Stimulated activated CD4-positive, alpha-beta T cell treated with anti-CD3 and anti-CD28 coated beads, Interleukin-15, amount 100 ng/mL, for 24 hours (primary cell): ENCODE measurements around the gene RNFT2.
"Not testable (repeated sequence)": the region's sequence is repeated elsewhere in the genome, so short reads cannot be mapped to it uniquely, and the experiment has no call there.

Experiments
- DNase-seq: peaks from one replicate; pipeline ENCODE4 v3.0.0-alpha.2; 2020

Gene RNFT2

DNA sequence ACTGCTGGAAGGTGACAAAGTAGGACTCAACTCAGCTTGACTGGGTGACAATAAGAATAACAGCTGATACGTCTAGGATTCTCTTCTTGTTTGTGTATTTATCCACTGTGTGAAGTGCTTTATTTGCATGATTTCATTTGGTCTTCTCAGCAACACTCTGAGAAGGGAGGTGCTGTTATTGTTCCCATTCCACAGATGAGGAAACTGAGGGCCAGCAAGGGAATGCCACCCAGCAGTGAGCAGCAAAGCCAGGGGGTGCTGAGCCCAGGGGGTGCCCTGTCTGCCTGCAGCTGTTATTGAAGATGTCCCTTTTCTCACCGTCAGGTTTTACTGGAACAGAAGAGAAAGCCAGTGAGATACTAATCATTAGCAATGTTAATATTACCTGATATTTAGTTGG lies 62.8 kb downstream of the RNFT2 start:
- DNase-seq: no peak

GRCh38 chr12:116802018-116802417 lies 63.9 kb downstream of the RNFT2 start:
- no peak for DNase-seq

GRCh38 chr12:116803013-116803736 lies 65.1 kb downstream of the RNFT2 start:
- DNase-seq: no peak

DNA sequence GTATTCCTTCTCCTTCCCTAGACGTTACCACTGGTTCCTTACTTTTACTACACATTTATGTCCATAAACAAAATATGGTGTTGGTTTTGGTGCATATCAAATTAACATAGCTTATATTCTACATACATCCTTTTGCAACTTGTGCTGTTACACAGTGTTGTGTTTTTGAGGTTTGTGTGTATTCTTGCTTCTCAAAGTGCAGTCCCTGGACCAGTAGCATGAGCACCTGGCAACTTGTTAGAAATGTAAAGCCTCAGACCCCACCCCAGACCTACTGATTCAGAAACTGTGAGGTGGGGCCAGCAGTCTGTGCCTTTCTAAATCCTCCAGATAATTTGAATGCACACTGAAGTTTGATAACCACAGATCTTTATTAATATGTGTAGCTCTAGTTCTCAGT lies 65.9 kb downstream of the RNFT2 start:
- DNase-seq: no peak

DNA sequence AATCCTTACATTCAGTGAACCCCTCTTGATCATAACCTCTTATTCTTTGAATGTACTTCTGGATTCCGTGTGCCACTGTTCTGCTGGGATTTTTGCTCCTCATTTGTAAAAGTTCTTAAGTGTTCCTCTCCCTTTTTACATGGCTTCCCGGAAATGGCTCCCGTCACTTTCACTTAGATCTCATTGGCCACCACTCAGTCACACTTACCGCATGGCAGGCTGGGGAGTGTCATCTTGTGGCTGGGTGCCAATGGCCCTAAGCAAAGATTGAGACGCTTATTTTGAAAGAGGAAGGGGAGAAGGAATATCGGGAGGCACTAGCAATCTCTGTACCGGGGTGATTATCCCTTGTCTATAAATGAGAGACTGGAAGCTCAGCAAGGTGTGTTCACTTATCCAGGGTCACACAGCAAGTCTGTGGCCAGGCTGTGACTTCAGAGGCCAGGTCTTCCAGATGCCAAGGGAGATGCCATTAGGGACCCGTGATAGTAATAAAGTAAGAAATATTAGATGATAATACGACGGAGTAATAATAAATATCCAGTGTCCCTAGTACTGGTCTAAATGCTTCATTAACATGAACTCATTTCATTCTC lies 68.8 kb downstream of the RNFT2 start:
- DNase-seq: no peak

GRCh38 chr12:116807546-116807945 lies 69.4 kb downstream of the RNFT2 start:
- DNase-seq: no peak

DNA sequence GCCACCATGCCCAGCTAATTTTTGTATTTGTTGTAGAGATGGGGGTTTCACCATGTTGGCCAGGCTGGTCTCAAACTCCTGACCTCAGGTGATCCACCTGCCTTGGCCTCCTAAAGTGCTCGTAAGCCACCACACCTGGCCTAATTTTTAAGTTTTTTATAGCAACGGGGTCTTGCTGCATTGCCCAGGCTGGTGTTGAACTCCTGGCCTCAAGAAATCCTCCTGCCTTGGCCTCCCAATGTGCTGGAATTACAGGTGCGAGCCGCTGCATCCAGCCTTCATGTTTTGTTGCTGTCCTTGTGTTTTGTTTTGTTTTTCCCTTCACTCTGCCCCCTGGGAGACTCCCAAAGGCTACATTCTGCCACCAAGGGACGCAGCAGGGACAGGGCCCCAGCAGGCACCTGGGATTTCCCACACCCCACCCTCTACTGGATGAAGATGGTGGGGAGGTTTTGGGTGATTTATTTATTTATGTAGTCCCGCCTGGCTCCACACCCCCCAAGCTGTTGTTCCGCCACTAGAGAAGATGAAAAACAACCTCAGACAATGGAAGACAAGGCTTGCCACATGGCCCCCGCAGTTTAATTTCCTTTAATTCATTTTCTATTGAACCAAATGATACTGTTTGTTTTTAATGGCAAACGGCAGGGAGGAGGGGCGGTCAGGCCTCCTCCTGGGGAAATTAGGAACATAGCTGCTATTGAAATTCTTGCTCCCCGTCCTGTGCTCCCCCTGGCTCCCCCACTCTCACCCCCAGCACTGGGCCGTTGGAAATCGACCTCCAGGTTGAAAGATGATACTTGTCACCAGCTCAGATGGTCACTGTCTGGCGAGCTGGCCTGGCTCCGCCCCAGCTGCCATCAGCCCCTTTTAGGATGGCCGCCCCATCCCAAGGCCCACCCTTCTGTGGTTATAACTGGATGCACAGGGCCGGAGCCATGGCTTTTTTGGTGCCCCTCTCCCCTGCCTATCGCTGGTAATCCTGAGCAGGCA lies 70.3 kb downstream of the RNFT2 start:
- no peak for DNase-seq

DNA sequence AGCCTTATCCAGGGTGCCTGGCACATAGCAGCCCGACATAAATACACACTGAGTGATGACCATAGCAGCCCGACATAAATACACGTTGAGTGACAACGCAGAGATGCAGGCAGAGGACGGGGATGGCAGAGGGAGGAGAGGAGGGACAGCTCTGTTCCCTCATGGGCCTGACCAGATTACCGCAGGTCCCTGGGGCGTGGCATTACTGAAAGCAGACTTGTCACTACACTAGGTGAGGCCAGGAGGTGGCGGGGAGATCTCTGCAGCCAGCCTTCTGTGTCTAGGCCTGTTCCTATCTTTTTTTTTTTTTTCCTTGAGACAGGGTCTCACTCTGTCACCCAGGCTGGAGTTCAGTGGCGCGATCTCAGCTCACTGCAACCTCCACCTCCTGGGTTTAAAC lies 74.1 kb downstream of the RNFT2 start:
- no peak for DNase-seq

DNA sequence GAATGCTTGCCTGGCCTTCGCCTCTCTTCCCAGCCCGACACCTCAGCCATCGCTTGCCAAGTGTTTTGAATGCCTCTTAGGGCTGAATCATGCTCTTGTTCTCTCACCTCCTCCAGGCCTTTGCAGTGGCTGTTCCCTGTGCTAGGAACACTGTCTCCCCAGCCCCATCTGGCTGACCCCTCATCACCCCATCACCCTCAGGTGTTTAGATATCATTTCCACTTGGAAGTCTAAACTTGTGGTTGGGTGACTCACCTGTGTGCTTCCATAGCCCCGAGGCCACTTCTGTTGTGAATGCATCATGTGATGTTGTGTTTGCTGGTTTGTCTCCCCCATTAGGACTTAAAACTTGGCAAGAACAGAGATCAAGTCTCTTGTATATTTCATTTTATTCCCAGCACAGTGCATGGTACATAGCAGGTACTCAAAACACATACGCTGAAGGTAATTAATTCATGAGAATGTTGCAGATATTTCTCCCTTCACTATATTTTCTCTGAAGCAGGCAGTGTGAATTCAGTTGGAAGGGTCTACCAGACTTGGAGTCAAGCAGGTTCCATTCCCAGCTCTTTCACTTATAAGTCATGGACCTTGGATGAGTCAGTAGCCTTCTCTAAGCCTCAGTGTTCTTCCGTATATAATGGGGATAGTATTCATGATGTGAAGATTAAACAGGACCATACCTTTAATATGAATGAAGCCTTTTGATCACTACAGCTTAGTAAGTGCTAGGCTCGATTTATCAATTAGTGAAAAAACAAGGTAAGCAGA lies 75.3 kb downstream of the RNFT2 start:
- DNase-seq: no peak

- not testable (repeated sequence) for DNase-seq
Observed at GRCh38 chr12:116814766-116815165, 76.7 kb downstream of the RNFT2 start.

DNA sequence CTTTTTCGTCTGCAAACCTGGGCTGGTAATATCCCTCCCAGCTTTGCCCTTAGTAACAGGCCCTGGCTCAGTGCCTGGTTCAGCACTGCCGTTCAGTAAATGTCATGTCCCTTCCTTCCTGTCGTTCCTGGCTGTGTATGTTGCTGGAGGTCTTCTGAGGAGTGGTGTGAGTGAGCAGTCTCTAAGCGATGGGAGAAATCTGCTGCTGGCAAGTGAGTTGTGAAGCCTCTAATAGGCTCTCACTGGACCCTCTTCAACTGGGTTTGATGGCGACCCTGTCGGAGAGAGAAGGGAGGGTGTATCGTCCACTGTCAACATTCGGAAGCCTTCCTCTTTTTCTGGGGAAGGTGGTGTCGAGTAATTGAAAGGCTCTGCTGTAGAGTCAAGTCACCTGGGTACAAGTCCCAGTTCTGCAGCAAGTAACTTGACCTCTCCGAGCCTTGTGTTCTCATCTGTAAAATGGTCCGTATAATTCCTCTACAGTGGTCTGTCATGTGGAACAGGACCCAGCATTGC lies 80.3 kb downstream of the RNFT2 start:
- DNase-seq: peak; percentile 14

DNA sequence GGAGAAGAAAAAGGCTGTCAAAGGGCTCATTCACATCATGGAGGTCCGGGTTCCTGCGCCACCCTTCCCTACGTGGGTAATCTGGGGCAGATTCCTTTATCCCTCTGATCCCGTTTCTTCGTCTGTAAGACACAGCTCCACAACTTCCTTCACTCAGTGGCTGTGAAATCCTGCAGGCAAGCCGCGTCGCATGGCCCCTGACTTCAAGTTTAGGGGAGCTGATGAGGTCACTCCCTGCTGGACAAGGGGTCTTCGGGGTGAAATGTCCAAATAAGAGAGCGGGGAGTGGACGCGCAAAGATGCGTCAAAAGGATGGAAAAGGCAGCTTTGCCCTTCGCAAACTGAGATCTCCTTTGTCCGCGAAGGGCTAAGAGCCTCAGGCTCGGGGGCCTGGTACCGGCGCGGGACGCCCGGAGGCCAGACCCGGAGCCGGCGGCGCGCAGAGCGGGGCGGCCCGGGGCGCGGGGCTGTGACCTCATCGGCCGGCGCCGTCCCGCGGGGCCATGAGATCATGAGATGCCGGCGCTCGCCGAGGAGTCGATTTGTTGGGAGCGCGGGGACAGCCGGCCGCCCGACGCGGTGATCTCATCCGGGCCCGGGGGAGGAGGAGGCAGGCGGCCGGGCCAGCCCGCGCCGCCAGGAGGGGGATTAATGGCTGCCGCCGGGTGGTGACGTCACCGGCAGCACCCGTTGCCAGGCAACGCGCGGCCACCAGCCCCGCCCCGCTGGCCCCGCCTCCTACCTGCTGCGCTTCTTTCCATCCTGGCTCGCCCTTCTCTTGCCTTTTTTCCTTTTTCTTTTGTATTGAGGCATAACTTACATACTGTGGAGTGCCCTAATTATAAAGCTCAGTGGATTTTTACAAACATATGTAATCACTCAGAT lies 81.1 kb downstream of the RNFT2 start:
- DNase-seq: peak; percentile 92

DNA sequence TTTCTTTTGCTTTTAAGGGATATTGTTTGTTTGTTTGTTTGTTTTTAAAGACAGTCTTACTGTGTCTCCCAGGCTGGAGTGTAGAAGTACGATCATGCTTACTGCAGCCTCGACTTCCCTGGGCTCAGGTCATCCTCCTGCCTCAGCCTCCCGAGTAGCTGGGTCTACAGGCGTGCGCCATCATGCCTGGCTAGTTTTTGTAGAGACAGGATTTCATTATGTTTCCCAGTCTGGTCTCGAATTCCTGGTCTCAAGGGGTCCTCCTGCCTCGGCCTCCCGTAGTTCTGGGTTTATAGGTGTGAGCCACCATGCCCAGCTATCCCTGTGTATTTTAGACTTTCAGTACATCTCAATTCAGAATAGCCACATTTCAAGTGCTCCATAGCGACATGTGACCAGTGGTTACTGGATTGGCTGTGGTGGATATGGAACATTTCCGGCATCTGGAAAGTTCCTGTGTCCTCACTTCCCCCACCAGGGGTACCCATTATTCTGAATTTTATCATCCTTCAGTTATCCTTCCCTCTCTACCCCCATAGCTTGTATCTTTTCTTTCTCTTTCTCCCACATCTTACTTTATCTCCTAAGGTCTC lies 82.0 kb downstream of the RNFT2 start:
- DNase-seq: no peak

DNA sequence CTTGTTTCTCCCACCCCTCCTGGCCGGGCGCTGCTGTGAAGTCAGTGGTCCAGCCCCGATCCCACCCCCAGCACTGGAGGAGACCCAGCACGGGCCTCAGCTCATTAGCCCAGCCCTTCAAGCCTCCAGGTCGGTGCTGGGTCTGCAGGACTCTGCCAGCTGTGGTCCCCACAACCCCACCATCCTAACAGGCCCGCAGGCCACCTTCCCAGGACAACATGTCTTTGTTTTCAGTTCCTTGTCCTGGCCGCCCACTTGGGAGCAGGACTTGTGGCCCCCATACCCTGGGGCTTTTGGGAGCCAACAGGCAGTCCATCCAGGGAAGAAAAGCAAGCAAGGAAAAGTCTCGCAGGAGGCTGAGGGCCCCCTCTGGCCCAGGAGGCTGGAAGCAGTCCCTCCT lies 83.2 kb downstream of the RNFT2 start:
- no peak for DNase-seq

GRCh38 chr12:116827432-116827831 lies 89.3 kb downstream of the RNFT2 start:
- no peak for DNase-seq

DNA sequence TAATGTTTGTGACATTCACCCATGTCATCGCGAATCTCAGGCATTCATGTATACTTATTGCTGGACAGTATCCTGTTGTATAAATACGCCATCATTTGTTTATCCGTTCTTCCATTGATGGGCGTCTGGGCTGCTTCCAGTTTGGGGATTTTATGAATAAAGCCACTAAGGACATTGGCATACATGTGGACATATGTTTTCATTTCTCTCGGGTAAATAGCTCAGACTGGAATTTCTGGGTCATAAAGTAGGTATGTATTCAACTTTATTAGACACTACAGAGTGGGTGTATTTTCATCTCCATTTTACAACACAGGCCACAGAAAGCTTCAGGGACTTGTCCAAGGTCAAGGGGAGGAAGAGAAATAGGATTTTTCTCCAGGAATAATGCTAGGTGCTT lies 94.2 kb downstream of the RNFT2 start:
- DNase-seq: no peak

GRCh38 chr12:116833474-116833873 lies 95.4 kb downstream of the RNFT2 start:
- DNase-seq: no peak

GRCh38 chr12:116835484-116835883 lies 97.4 kb downstream of the RNFT2 start:
- DNase-seq: no peak

DNA sequence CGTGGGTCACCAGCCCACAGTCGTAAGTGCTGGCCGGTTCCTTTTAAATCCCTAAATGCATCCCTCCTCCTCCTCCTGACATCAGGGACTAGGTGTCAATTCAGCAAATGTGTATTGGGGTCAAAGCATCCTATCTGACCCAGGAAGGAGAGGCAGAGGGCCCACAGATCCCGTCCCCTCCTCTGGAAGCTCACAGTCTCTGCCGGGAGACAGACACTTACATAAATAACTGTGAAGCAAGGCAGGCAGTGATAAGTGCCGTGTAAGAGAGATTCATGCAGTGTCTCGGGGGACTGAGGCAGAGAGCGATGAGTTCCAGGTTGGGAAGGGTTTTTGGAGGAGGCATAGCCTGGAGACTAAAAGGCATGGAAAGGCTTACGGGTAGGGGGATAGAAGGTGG lies 99.0 kb downstream of the RNFT2 start:
- DNase-seq: no peak

DNA sequence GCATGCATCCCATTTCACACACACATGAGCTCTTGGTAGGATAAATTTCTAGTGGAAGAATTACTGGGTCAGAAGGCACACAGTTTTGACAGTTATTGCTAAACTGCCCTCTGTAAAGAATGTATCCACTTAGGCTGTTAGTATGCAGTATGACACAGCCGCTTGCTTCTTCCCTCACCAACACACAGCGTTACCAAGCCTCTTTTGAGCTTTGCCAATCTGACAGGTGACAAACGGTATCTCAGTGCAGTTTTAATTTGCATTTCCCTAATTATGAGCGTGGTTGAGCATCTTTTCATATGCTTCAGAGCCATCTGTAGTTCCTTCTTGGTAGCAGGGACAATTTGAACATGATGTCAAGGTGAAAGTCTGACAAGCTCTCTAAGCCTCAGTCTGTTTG lies 100.2 kb downstream of the RNFT2 start:
- no peak for DNase-seq

DNA sequence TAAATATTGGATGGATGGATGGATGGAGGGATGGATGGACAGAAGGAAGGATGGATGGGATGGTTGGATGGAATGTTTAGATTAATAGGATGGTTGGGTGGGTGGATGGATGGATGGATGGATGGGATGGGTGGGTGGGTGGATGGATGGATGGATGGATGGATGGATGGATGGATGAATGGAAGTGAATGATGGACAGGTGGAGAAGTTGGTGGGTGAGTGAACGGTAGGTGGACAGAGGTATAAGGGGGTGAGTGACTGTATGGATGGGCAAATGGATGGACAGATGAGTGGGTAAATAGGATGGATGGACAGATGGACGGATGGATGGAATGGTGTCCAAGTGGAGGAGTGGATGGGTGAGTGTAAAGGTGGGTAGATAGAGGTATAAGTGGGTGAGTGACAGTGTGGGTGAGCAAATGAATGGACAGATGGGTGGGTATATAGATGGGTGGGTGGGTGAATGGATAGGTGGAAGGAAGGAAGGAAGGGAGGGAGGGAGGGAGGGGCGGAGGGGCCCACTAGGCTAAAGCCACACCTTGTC lies 101.2 kb downstream of the RNFT2 start:
- DNase-seq: no peak
